IMR-90 (cell line): ENCODE measurements around the gene LRPAP1. TPM values are rescaled to one million over a fixed set of nuclear protein-coding genes. Genes with fewer than 3 reads are reported as not detected.
"Not testable (repeated sequence)": the region's sequence is repeated elsewhere in the genome, so short reads cannot be mapped to it uniquely, and the experiment has no call there.

ENCODE experiments used
- ATAC-seq: fragments of 200-7000 bp; cut with Tn5 transposase; 2 replicates; pipeline ENCODE4 v1.9.1; 2020; ENCODE audit warnings: low read depth, mild to moderate bottlenecking, moderate library complexity
- BruUV-seq: library from RNA; stranded (reverse); fragments of 400-500 nt; replicated peaks from 2 replicates; lab custom pipeline; 2021; lab: Mats Ljungman, UMichigan
- CTCF ChIA-PET: fragments of 300-600 bp; formaldehyde crosslinking; extraction: SDS; loops from one replicate; lab custom pipeline; 2021; ENCODE audit warnings: antibody characterized with exemption; lab: Yijun Ruan, JAX
- POLR2A ChIA-PET: fragments of 300-600 bp; sonication (Branson Sonifier 250); formaldehyde crosslinking; loops from one replicate; lab custom pipeline; 2022; ENCODE audit warnings: antibody characterized with exemption; ENCODE audit not compliant: unreplicated experiment; lab: Charles Lee
- DNase-seq: peaks from one replicate; pipeline ENCODE4 v3.0.0; 2013
- H2AFZ ChIP-seq: replicated peaks from 2 replicates; pipeline ENCODE3; 2013; ENCODE audit warnings: low read length, mild to moderate bottlenecking; ENCODE audit not compliant: poor library complexity
- H2AK5ac ChIP-seq: 2 replicates; pipeline ENCODE4 v1.6.1; 2013; ENCODE audit warnings: low read depth, low read length, inconsistent platforms
- H2AK9ac ChIP-seq: replicated peaks from 2 replicates; pipeline ENCODE3; 2013; ENCODE audit warnings: mild to moderate bottlenecking, low read depth, low read length, moderate library complexity; ENCODE audit not compliant: poor library complexity
- H2BK120ac ChIP-seq: 2 replicates; pipeline ENCODE4 v1.6.1; 2013; ENCODE audit warnings: low read depth, low read length, inconsistent platforms
- H2BK15ac ChIP-seq: 3 replicates; pipeline ENCODE4 v1.6.1; 2013; ENCODE audit warnings: low read depth, low read length, inconsistent platforms
- H2BK20ac ChIP-seq: 2 replicates; pipeline ENCODE4 v1.6.1; 2013; ENCODE audit warnings: low read depth, mild to moderate bottlenecking, inconsistent platforms, low read length, moderate library complexity
- H2BK5ac ChIP-seq: 2 replicates; pipeline ENCODE4 v1.6.1; 2013; ENCODE audit warnings: mild to moderate bottlenecking, low read depth, low read length, inconsistent platforms; ENCODE audit not compliant: poor library complexity, severe bottlenecking
- H3K14ac ChIP-seq: replicated peaks from 2 replicates; pipeline ENCODE4 v1.6.1; 2013; ENCODE audit warnings: low read depth, low read length, inconsistent platforms
- H3K18ac ChIP-seq: 2 replicates; pipeline ENCODE4 v1.6.1; 2013; ENCODE audit warnings: low read depth, low read length, control low read depth
- H3K23ac ChIP-seq: 2 replicates; pipeline ENCODE4 v1.6.1; 2013; ENCODE audit warnings: low read depth, low read length, inconsistent platforms
- H3K27ac ChIP-seq: 2 replicates; pipeline ENCODE4 v1.5.1; 2013; ENCODE audit warnings: mild to moderate bottlenecking, control low read depth, low read length; ENCODE audit not compliant: insufficient read depth
- H3K27me3 ChIP-seq: 2 replicates; pipeline ENCODE4 v1.6.1; 2013; ENCODE audit warnings: low read length; ENCODE audit not compliant: control insufficient read depth, insufficient read depth
- H3K36me3 ChIP-seq: 2 replicates; pipeline ENCODE4 v1.6.1; 2013; ENCODE audit warnings: low read length, mixed read lengths; ENCODE audit not compliant: control insufficient read depth, insufficient read depth
- H3K4ac ChIP-seq: 2 replicates; pipeline ENCODE4 v1.6.1; 2013; ENCODE audit warnings: low read depth, low read length, inconsistent platforms
- H3K4me1 ChIP-seq: 2 replicates; pipeline ENCODE4 v1.6.1; 2013; ENCODE audit warnings: low read length, mixed read lengths; ENCODE audit not compliant: control insufficient read depth, insufficient read depth
- H3K4me2 ChIP-seq: 2 replicates; pipeline ENCODE4 v1.6.1; 2013; ENCODE audit warnings: low read depth, mild to moderate bottlenecking, control low read depth, low read length, moderate library complexity
- H3K4me3 ChIP-seq: 2 replicates; pipeline ENCODE4 v1.5.1; 2013; ENCODE audit warnings: low read depth, mild to moderate bottlenecking, control low read depth, low read length, moderate library complexity; ENCODE audit not compliant: insufficient read depth
- H3K56ac ChIP-seq: 2 replicates; pipeline ENCODE4 v1.6.1; 2013; ENCODE audit warnings: low read length, inconsistent platforms; ENCODE audit not compliant: insufficient read depth; ENCODE audit errors: extremely low read depth
- H3K79me1 ChIP-seq, 2 experiments: 2 replicates each; pipeline ENCODE4 v1.6.1; 2013; ENCODE audit warnings: low read length in 2 of 2, inconsistent platforms in 1 of 2, low read depth in 1 of 2
- H3K9ac ChIP-seq: 2 replicates; pipeline ENCODE4 v1.6.1; 2013; ENCODE audit warnings: low read depth, low read length, control low read depth
- H3K9me1 ChIP-seq: 2 replicates; pipeline ENCODE4 v1.6.1; 2013; ENCODE audit warnings: low read length, inconsistent platforms; ENCODE audit not compliant: insufficient read depth
- H3K9me3 ChIP-seq: 2 replicates; pipeline ENCODE4 v1.6.1; 2013; ENCODE audit warnings: low read length; ENCODE audit not compliant: control insufficient read depth, insufficient read depth
- H4K20me1 ChIP-seq: 2 replicates; pipeline ENCODE4 v1.6.1; 2013; ENCODE audit warnings: low read length, inconsistent platforms; ENCODE audit not compliant: insufficient read depth
- H4K5ac ChIP-seq: 2 replicates; pipeline ENCODE4 v1.6.1; 2013; ENCODE audit warnings: mild to moderate bottlenecking, low read depth, low read length, control low read depth
- H4K8ac ChIP-seq, 2 experiments: 2 replicates each; pipeline ENCODE4 v1.6.1; 2013; ENCODE audit warnings: low read depth in 2 of 2, low read length in 2 of 2, control low read depth in 1 of 2, inconsistent platforms in 1 of 2
- H4K91ac ChIP-seq: 2 replicates; pipeline ENCODE4 v1.6.1; 2013; ENCODE audit warnings: low read depth, low read length, inconsistent platforms; ENCODE audit not compliant: insufficient read depth
- CTCF ChIP-seq: conservative IDR thresholded peaks from 2 replicates; pipeline ENCODE4 v1.5.1; 2012; ENCODE audit warnings: mild to moderate bottlenecking, low read depth, low read length, improper control_type of control experiment
- WGBS, 2 experiments: methylation state at CpG; one replicate each; pipeline versions ENCODE4 v1.1.5 to v1.1.7; 2013; ENCODE audit warnings: missing lambda C conversion rate in 2 of 2; ENCODE audit not compliant: insufficient read length in 1 of 2; ENCODE audit errors: extremely low coverage in 2 of 2; 5-methylcytosine and 5-hydroxymethylcytosine counted together
- dilution Hi-C: fragments of 300-500 bp; cut with HindIII; formaldehyde crosslinking; loops from one replicate; pipeline ENCODE4 v1.14.3; 2018; ENCODE audit warnings: low sequenced_read_pairs; ENCODE audit not compliant: unreplicated experiment
- in situ Hi-C: fragments of 300-500 bp; cut with MboI; formaldehyde crosslinking; loops from 3 replicates; pipeline ENCODE4 v1.14.3; 2019; ENCODE audit warnings: low sequenced_read_pairs, inconsistent platforms, mixed read lengths
- intact Hi-C: fragments of 100-400 bp; cut with micrococcal nuclease; formaldehyde crosslinking; loops from 2 replicates; pipeline ENCODE4 v1.10.0; 2022
- polyA plus RNA-seq, 3 experiments: library from polyadenylated mRNA; depleted of rRNA; stranded (reverse); fragments of >200 nt; gene quantifications; 2 replicates each; pipeline ENCODE4 v1.2.3, GENCODE V29; 2012; ENCODE audit warnings: low replicate concordance in 1 of 3
- total RNA-seq: library from RNA; depleted of rRNA; stranded (reverse); fragments of >200 nt; gene quantifications from 2 replicates; pipeline ENCODE4 v1.2.3, GENCODE V29; 2012

The LRPAP1 gene
- total and polyA plus RNA-seq, 2 of the 4 experiments (the other 2 are of a cell fraction) = 135 to 175 TPM

- H2BK20ac ChIP-seq, H2AFZ ChIP-seq, H3K4ac ChIP-seq, dilution Hi-C loops, H3K36me3 ChIP-seq, H3K14ac ChIP-seq, H4K91ac ChIP-seq, in situ Hi-C loops, H3K79me1 ChIP-seq, CTCF ChIA-PET, H3K27me3 ChIP-seq, H3K9me3 ChIP-seq, H3K9ac ChIP-seq, H4K20me1 ChIP-seq, BruUV-seq, H3K18ac ChIP-seq, H3K27ac ChIP-seq, H2BK5ac ChIP-seq, H3K56ac ChIP-seq, H2BK120ac ChIP-seq, H2AK5ac ChIP-seq, H3K4me2 ChIP-seq, POLR2A ChIA-PET, H4K5ac ChIP-seq, H3K4me1 ChIP-seq, intact Hi-C loops, ATAC-seq, H3K9me1 ChIP-seq, H3K23ac ChIP-seq, H2AK9ac ChIP-seq, H4K8ac ChIP-seq, H2BK15ac ChIP-seq, H3K4me3 ChIP-seq: not testable (repeated sequence)
- DNase-seq = peak; percentile 1
- WGBS, 2 experiments = 0% methylated on average over 1 of the region's 12 CpGs; no CpG with 5 or more reads in 1 of the 2 experiments
- TF ChIP-seq CTCF = 0 out of 2 replicates have a peak, but pooled peaks have one; percentile 6
Observed at GRCh38 chr4:3566301-3566700, 34.1 kb upstream of the LRPAP1 start.

- H3K23ac ChIP-seq, H2AK9ac ChIP-seq, H3K9me3 ChIP-seq, DNase-seq, H3K4me3 ChIP-seq, POLR2A ChIA-PET, ATAC-seq, CTCF ChIA-PET, H2BK20ac ChIP-seq, H3K56ac ChIP-seq, dilution Hi-C loops, H3K4ac ChIP-seq, H3K4me2 ChIP-seq, H3K4me1 ChIP-seq, H2AFZ ChIP-seq, H3K9me1 ChIP-seq, H4K5ac ChIP-seq, H3K27ac ChIP-seq, H3K18ac ChIP-seq, H2BK5ac ChIP-seq, intact Hi-C loops, H4K8ac ChIP-seq, H2AK5ac ChIP-seq, BruUV-seq, in situ Hi-C loops, H3K27me3 ChIP-seq, H3K79me1 ChIP-seq, H3K9ac ChIP-seq, H2BK120ac ChIP-seq, H4K91ac ChIP-seq, H3K36me3 ChIP-seq, H4K20me1 ChIP-seq, H3K14ac ChIP-seq, H2BK15ac ChIP-seq: not testable (repeated sequence)
- 95% methylated on average over 31 of the region's 31 CpGs; no CpG with 5 or more reads in 1 of the 2 experiments for WGBS, 2 experiments
Observed at GRCh38 chr4:3564948-3565347, 32.7 kb upstream of the LRPAP1 start.
